ENCODE results near the gene CIBAR2. TPM values are rescaled to one million over a fixed set of nuclear protein-coding genes. Genes with fewer than 3 reads are reported as not detected.

The CIBAR2 gene
- total RNA-seq, 1 experiment from 2014 or later: not detected

DNA sequence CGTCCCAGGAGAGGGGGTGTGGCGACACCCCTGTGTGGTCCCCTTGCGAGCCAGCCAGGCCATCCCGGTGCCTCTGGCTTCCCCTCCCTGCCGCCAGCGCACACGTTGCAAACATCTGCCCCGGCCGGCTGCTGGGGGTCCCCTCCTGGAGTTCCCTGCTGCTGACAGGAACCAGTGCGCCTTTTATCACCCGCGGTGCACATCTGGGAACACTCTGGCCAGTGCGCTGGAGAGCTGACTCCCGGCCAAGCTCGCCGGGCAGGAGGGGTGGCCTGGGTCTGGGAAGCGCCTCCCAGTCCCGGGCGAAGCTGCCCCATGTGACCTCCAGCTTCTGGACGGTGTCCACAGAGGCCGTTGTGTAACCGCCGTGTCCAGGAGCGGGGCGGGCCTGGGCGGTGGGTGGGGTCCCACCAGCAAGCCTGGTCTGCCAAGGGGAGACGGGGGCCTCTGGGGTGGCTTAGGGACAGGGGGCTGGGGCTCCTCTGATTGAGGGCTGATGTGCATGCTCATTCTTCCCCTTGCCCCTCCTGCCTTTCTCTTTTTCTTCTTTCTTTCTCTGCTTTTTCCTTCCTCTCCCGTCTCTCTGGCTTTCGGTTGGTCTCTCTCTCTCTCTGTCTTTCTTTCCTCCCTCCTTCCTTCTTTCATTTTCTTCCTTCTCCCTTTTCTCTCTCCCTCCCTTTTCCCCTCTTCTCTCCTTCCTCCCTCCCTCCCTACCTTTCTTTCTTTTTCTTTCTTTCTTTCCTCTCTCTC lies 25.2 kb upstream of the CIBAR2 start:
- no peak overlapping the region for H2AK5ac ChIP-seq (ENCODE audit: insufficient read length, low read length)
- no peaks in the 10 kb centered on the region for H3K79me2 ChIP-seq (ENCODE audit: insufficient read depth, low read length)
- H2BK120ac ChIP-seq (ENCODE audit: low read depth, low read length, poor library complexity, severe bottlenecking): no peak overlapping the region
- H2BK15ac ChIP-seq (ENCODE audit: low read depth, low read length): no peak overlapping the region
- H3K23me2 ChIP-seq (ENCODE audit: insufficient read length, low read depth, low read length, poor library complexity, severe bottlenecking): no peaks in the 10 kb centered on the region
- peaks cover 20% of the 10 kb centered on the region for H3K27me3 Mint-ChIP-seq (ENCODE audit: low read depth)
- H3K9me3 Mint-ChIP-seq: peaks cover 0 to 3% of the 10 kb centered on the region in 2 experiments; a peak in 2 of 5 replicates
- no peak overlapping the region for H3K4me2 ChIP-seq (ENCODE audit: insufficient read depth, insufficient read length, low read length)
- H3K27ac Mint-ChIP-seq: no peak overlapping the region; a peak in 1 of 7 replicates
- no peak overlapping the region for H2BK20ac ChIP-seq (ENCODE audit: low read depth, low read length, poor library complexity, severe bottlenecking)
- H4K91ac ChIP-seq (ENCODE audit: insufficient read length, low read depth, low read length): no peak overlapping the region
- TF ChIP-seq CTCF (conservative IDR thresholded peaks at IDR 0.05): no peak
- no peak overlapping the region for H3K14ac ChIP-seq (ENCODE audit: insufficient read depth, low read length)
- no peak overlapping the region for H4K5ac ChIP-seq (ENCODE audit: insufficient read length, low read depth, low read length)
- H2BK5ac ChIP-seq (ENCODE audit: insufficient read length, low read length): no peak overlapping the region
- no peaks in the 10 kb centered on the region for H3K4me1 ChIP-seq (ENCODE audit: insufficient read depth, low read length)
- H4K20me1 ChIP-seq (ENCODE audit: control insufficient read depth, insufficient read depth, insufficient read length): no peaks in the 10 kb centered on the region
- H3K27ac ChIP-seq (ENCODE audit: insufficient read length, low read depth, low read length): no peak overlapping the region
- H3K9ac ChIP-seq (ENCODE audit: extremely low read depth, insufficient read length, low read length): no peak overlapping the region
- peaks cover 4 to 17% of the 10 kb centered on the region in 2 experiments for H3K4me1 Mint-ChIP-seq
- no peak overlapping the region for H3K56ac ChIP-seq (ENCODE audit: insufficient read length, low read depth, low read length)
- no peak overlapping the region for H2AFZ ChIP-seq (ENCODE audit: low read length)
- H3K27me3 ChIP-seq (ENCODE audit: insufficient read depth, low read length): no peaks in the 10 kb centered on the region
- no peak overlapping the region for H3T11ph ChIP-seq (ENCODE audit: low read length)
- no peak overlapping the region for H4K8ac ChIP-seq (replicated peaks; ENCODE audit: insufficient read length, low read depth, low read length)
- no peaks in the 10 kb centered on the region for H3K36me3 Mint-ChIP-seq (ENCODE audit: insufficient read depth in 1 of 3, low read depth in 3 of 3)
- WGBS (ENCODE audit: extremely low coverage, insufficient read length, low lambda C conversion rate): no CpG with 5 or more reads among the region's 29 CpGs
- H3K4ac ChIP-seq (ENCODE audit: low read depth, low read length): no peak overlapping the region
- H3K18ac ChIP-seq (ENCODE audit: insufficient read length, low read depth, low read length): no peak overlapping the region
- H3K23ac ChIP-seq (ENCODE audit: insufficient read length, low read depth, low read length): no peak overlapping the region
- H2BK12ac ChIP-seq (ENCODE audit: insufficient read length, low read depth, low read length): no peak overlapping the region
- H3K4me3 Mint-ChIP-seq: no peak overlapping the region
- H3K79me1 ChIP-seq (ENCODE audit: insufficient read depth, low read depth, low read length, poor library complexity, severe bottlenecking): no peaks in the 10 kb centered on the region
- DNase-seq: no peak
- no peaks in the 10 kb centered on the region for H3K9me3 ChIP-seq (ENCODE audit: control insufficient read depth, low read depth, low read length)

Data from H9 (cell line).